ENCODE data around the gene SCEL. TPM values are rescaled to one million over a fixed set of nuclear protein-coding genes. Genes with fewer than 3 reads are reported as not detected.

SCEL gene
- total RNA-seq, 1 donor from 2014 or later: not detected

DNA sequence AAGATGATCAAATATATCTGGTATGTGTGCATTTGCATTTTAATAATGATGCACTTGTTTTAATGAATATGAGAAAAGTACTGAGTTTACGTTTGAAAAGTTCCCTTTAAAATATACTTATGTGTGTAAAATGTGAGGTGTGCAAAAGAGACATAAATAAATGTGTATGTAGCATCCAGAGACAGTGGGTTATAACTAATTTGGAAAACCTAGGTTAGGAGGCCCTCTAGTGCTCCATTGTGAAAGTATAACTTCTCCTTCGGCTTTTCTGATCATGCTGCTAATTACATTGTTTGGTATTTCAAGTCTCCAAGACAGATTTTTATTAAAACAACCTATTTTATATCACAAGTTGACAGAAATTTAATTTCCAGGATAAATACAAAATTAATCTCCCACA lies 30.1 kb downstream of the SCEL start:
- H3K27ac Mint-ChIP-seq (ENCODE audit: unreplicated experiment): no peak overlapping the region

DNA sequence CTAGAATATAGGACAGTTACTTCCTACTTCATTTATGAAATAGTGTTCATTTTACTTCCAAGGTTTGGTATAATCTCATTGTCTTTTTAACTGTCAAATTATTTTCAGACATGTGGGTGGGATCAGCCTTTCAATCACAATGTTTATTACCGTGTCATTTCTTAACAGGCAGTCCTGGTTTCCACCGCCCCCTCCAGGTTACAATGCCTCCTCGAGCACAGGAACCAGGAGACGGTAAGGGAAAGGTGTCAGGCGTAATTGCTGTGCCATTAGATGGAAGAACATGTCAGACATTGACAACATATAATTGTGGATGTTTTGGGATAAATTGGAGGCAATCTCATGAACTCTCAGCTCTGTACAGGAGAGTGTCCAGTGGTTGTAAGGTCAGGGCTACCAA lies 36.5 kb downstream of the SCEL start:
- H3K9me3 Mint-ChIP-seq (ENCODE audit: unreplicated experiment): no peaks in the 10 kb centered on the region
- H3K27ac Mint-ChIP-seq (ENCODE audit: unreplicated experiment): no peak overlapping the region
- TF ChIP-seq, protein P1, sequence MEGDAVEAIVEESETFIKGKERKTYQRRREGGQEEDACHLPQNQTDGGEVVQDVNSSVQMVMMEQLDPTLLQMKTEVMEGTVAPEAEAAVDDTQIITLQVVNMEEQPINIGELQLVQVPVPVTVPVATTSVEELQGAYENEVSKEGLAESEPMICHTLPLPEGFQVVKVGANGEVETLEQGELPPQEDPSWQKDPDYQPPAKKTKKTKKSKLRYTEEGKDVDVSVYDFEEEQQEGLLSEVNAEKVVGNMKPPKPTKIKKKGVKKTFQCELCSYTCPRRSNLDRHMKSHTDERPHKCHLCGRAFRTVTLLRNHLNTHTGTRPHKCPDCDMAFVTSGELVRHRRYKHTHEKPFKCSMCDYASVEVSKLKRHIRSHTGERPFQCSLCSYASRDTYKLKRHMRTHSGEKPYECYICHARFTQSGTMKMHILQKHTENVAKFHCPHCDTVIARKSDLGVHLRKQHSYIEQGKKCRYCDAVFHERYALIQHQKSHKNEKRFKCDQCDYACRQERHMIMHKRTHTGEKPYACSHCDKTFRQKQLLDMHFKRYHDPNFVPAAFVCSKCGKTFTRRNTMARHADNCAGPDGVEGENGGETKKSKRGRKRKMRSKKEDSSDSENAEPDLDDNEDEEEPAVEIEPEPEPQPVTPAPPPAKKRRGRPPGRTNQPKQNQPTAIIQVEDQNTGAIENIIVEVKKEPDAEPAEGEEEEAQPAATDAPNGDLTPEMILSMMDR (IDR thresholded peaks at IDR 0.05; ENCODE audit: partially characterized antibody, unreplicated experiment): no peak
- no peaks in the 10 kb centered on the region for H3K27me3 Mint-ChIP-seq (ENCODE audit: unreplicated experiment)
- DNase-seq: no peak
- H3K36me3 Mint-ChIP-seq (ENCODE audit: unreplicated experiment): no peaks in the 10 kb centered on the region
- no peak overlapping the region for H3K4me3 Mint-ChIP-seq (ENCODE audit: unreplicated experiment)
- H3K4me1 Mint-ChIP-seq (ENCODE audit: low read depth, unreplicated experiment): no peaks in the 10 kb centered on the region

More for the DNA sequence above, 30.1 kb downstream of the SCEL start:
- TF ChIP-seq, protein P1 (IDR thresholded peaks at IDR 0.05; ENCODE audit: partially characterized antibody, unreplicated experiment): peak; percentile 39
- peaks cover 2% of the 10 kb centered on the region for H3K9me3 Mint-ChIP-seq (ENCODE audit: unreplicated experiment)
- H3K4me3 Mint-ChIP-seq (ENCODE audit: unreplicated experiment): no peak overlapping the region
- DNase-seq: no peak
- no peaks in the 10 kb centered on the region for H3K36me3 Mint-ChIP-seq (ENCODE audit: unreplicated experiment)
- H3K27me3 Mint-ChIP-seq (ENCODE audit: unreplicated experiment): no peaks in the 10 kb centered on the region
- H3K4me1 Mint-ChIP-seq (ENCODE audit: low read depth, unreplicated experiment): peaks cover 5% of the 10 kb centered on the region

DNA sequence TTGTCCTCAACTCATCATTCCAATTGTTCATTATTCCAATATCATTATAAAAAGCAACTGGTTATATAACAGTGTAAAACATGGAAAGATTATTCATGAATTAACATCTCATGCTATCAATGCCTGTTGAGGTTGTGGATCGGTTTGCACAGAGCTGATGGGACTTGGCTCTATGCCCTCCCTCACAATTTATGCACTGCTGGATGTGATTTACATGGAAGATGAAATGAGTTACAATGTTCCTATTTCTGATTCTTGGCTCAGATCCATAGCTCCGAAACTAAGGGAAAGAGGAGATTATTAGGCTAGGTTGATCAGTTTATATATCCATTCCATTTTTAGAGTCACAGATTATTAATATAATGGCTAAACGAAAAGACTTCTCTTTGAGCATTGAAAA lies 38.6 kb downstream of the SCEL start:
- DNase-seq: no peak
- H3K4me1 Mint-ChIP-seq (ENCODE audit: low read depth, unreplicated experiment): peaks cover 6% of the 10 kb centered on the region
- H3K27me3 Mint-ChIP-seq (ENCODE audit: unreplicated experiment): peaks cover 4% of the 10 kb centered on the region
- H3K9me3 Mint-ChIP-seq (ENCODE audit: unreplicated experiment): peaks cover 1% of the 10 kb centered on the region
- H3K27ac Mint-ChIP-seq (ENCODE audit: unreplicated experiment): no peak overlapping the region
- H3K4me3 Mint-ChIP-seq (ENCODE audit: unreplicated experiment): no peak overlapping the region
- peaks cover 5% of the 10 kb centered on the region for H3K36me3 Mint-ChIP-seq (ENCODE audit: unreplicated experiment)
- TF ChIP-seq, protein P1 (IDR thresholded peaks at IDR 0.05; ENCODE audit: partially characterized antibody, unreplicated experiment): no peak

DNA sequence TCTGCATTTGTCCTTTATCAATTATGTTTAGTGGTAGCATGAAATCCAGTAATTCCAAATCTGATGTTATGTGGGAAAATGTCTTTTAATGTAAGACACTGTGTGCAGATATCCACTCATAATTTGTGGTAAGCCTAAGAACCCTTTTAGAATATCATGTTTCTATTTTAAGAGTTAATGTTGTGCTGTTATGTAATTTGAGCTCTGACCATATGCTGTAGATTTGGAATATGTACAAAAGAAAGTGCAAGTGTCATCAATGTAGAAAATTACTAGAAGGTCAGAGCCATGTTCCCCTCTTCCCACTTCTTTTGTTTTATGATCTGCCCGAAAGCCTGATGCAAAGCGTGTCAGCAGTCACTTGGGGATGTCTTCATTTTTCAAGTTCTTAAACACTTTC lies 44.5 kb downstream of the SCEL start:
- peaks cover 4% of the 10 kb centered on the region for H3K27me3 Mint-ChIP-seq (ENCODE audit: unreplicated experiment)
- H3K4me3 Mint-ChIP-seq (ENCODE audit: unreplicated experiment): peak overlapping the region; percentile 71
- DNase-seq: no peak
- H3K27ac Mint-ChIP-seq (ENCODE audit: unreplicated experiment): peak overlapping the region; percentile 72
- peaks cover 19% of the 10 kb centered on the region for H3K4me1 Mint-ChIP-seq (ENCODE audit: low read depth, unreplicated experiment)
- H3K9me3 Mint-ChIP-seq (ENCODE audit: unreplicated experiment): peaks cover 1% of the 10 kb centered on the region
- TF ChIP-seq, protein P1 (IDR thresholded peaks at IDR 0.05; ENCODE audit: partially characterized antibody, unreplicated experiment): no peak
- H3K36me3 Mint-ChIP-seq (ENCODE audit: unreplicated experiment): peaks cover 5% of the 10 kb centered on the region

DNA sequence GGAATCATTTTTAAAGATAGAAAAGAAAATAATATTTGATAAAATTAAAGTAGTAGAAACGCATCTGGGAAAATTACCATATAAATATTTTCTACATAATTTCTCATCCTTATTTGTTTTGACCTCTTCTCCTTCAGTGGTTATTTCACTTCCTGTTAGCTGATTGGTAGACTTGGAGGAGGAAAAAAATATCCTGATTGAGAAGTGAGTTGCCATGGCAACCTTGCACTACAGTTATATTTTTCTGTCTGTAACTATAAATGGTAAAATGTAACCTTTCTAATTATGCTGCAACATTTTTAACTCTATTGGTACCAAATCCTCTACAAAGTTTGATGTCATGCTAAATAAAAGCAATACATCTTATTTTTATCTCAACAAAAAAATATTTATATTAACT lies 45.2 kb downstream of the SCEL start:
- Mint-ChIP-seq H3K36me3 (ENCODE audit: unreplicated experiment) (peaks cover 5% of the 10 kb centered on the region), H3K4me3 (ENCODE audit: unreplicated experiment) (no peak overlapping the region), H3K4me1 (ENCODE audit: low read depth, unreplicated experiment) (peaks cover 19% of the 10 kb centered on the region), H3K27ac (ENCODE audit: unreplicated experiment) (no peak overlapping the region), H3K9me3 (ENCODE audit: unreplicated experiment) (peaks cover 1% of the 10 kb centered on the region), H3K27me3 (ENCODE audit: unreplicated experiment) (peaks cover 4% of the 10 kb centered on the region)
- TF ChIP-seq, protein P1 (IDR thresholded peaks at IDR 0.05; ENCODE audit: partially characterized antibody, unreplicated experiment): no peak
- no peak for DNase-seq

All from glutamatergic neuron (in vitro differentiated cells).